ENCODE data around the gene SETDB1.
A peak's percentile ranks its signal among the peaks of the same experiment; 100 is the strongest.

SETDB1 gene

GRCh38 chr1:150944856-150945255 is 18.7 kb downstream of the SETDB1 start (continued):
- TF ChIP-seq, protein P1, sequence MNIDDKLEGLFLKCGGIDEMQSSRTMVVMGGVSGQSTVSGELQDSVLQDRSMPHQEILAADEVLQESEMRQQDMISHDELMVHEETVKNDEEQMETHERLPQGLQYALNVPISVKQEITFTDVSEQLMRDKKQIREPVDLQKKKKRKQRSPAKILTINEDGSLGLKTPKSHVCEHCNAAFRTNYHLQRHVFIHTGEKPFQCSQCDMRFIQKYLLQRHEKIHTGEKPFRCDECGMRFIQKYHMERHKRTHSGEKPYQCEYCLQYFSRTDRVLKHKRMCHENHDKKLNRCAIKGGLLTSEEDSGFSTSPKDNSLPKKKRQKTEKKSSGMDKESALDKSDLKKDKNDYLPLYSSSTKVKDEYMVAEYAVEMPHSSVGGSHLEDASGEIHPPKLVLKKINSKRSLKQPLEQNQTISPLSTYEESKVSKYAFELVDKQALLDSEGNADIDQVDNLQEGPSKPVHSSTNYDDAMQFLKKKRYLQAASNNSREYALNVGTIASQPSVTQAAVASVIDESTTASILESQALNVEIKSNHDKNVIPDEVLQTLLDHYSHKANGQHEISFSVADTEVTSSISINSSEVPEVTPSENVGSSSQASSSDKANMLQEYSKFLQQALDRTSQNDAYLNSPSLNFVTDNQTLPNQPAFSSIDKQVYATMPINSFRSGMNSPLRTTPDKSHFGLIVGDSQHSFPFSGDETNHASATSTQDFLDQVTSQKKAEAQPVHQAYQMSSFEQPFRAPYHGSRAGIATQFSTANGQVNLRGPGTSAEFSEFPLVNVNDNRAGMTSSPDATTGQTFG (tag by site-specific recombination; IDR thresholded peaks at IDR 0.05; ENCODE audit: borderline replicate concordance): no peak
- TF ChIP-seq PATZ1 (tag by site-specific recombination; IDR thresholded peaks at IDR 0.05): no peak

DNA sequence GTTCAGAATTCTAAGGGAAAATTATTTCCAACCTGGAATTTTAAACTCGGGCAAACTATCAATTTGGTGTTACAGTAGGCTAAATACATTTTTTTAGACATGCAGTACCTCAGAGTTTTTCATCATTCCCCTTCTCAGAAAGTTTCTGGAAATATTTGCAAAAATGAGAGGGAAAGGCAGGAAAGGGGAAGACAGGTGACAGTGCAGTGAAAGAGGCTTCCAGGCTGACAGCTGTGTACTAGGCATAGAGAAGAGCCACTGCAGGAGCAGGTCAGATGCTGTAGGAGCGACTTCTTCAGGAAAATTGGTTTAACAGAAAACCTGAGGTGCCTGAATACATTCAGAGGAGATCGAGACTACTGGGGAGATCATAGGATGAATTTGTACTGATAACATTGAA is 28.5 kb downstream of the SETDB1 start:
- Histone ChIP-seq H3K36me3 (ENCODE audit: control insufficient read depth in 2 of 2, insufficient read depth in 1 of 2, low read length in 2 of 2) (peaks cover 49 to 84% of the 10 kb centered on the region in 2 experiments), H3K27ac (ENCODE audit: extremely low read depth, low read depth, low read length) (no peak overlapping the region), H3K9me3 (ENCODE audit: control insufficient read depth, insufficient read depth, low read depth, low read length) (no peaks in the 10 kb centered on the region), H3K4me1 (ENCODE audit: control insufficient read depth, insufficient read depth, low read length) (no peaks in the 10 kb centered on the region), H3K4me3 (ENCODE audit: low read depth, low read length) (no peak overlapping the region)
- POLR2A ChIA-PET: no interaction called here
- TF ChIP-seq ZNF416 (tag by site-specific recombination; IDR thresholded peaks at IDR 0.05): no peak
- TF ChIP-seq PRDM1 (tag by site-specific recombination; IDR thresholded peaks at IDR 0.05): peak; percentile 50; the same call in 1 of the 2 replicates
- CTCF ChIA-PET: no interaction called here

GRCh38 chr1:150955280-150955679 is 29.1 kb downstream of the SETDB1 start:
- Histone ChIP-seq H3K4me1 (ENCODE audit: control insufficient read depth, insufficient read depth, low read length) (no peaks in the 10 kb centered on the region), H3K9me3 (ENCODE audit: control insufficient read depth, insufficient read depth, low read depth, low read length) (no peaks in the 10 kb centered on the region), H3K4me3 (ENCODE audit: low read depth, low read length) (no peak overlapping the region), H3K27ac (ENCODE audit: extremely low read depth, low read depth, low read length) (no peak overlapping the region), H3K36me3 (ENCODE audit: control insufficient read depth in 2 of 2, insufficient read depth in 1 of 2, low read length in 2 of 2) (peaks cover 50 to 83% of the 10 kb centered on the region in 2 experiments)
- CTCF ChIA-PET: no interaction called here
- TF ChIP-seq ZNF623 (tag by site-specific recombination; IDR thresholded peaks at IDR 0.05) (peak; percentile 57), ZNF677 (tag by site-specific recombination; IDR thresholded peaks at IDR 0.05) (peak; percentile 90), ZNF660 (tag by site-specific recombination; IDR thresholded peaks at IDR 0.05) (no peak), ZNF518A (tag by site-specific recombination; conservative IDR thresholded peaks at IDR 0.05; ENCODE audit: low read depth) (no peak), ZBTB17 (tag by site-specific recombination; IDR thresholded peaks at IDR 0.05) (no peak), KLF10 (tag by site-specific recombination; IDR thresholded peaks at IDR 0.05) (no peak)
- TF ChIP-seq, protein P2, sequence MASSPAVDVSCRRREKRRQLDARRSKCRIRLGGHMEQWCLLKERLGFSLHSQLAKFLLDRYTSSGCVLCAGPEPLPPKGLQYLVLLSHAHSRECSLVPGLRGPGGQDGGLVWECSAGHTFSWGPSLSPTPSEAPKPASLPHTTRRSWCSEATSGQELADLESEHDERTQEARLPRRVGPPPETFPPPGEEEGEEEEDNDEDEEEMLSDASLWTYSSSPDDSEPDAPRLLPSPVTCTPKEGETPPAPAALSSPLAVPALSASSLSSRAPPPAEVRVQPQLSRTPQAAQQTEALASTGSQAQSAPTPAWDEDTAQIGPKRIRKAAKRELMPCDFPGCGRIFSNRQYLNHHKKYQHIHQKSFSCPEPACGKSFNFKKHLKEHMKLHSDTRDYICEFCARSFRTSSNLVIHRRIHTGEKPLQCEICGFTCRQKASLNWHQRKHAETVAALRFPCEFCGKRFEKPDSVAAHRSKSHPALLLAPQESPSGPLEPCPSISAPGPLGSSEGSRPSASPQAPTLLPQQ (tag by site-specific recombination; IDR thresholded peaks at IDR 0.05): no peak
- POLR2A ChIA-PET: no interaction called here

All from HEK293 (cell line).